ENCODE data around the gene MAPRE3.
"Not testable (repeated sequence)": the region's sequence is repeated elsewhere in the genome, so short reads cannot be mapped to it uniquely, and the experiment has no call there.

MAPRE3 gene

DNA sequence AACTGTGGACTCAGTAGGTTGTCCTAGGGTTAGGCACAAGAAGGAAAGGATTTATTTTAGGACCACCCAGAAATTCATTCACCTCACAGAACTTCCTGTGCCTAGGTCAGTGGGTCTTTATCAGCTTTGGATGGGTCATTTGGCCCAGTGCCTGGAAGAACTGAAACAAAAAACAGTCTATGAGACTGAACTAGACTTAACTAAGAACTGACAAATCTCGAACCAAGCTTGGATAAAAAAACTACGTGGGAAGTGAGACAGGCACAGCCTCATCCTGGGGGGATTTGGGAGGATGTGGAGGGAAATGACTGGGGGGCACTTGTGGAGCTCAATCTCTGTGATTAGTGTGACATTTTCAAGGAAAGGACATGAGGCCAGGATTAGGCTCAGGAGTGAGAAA is 103.3 kb downstream of the MAPRE3 start:
- no peak for DNase-seq

DNA sequence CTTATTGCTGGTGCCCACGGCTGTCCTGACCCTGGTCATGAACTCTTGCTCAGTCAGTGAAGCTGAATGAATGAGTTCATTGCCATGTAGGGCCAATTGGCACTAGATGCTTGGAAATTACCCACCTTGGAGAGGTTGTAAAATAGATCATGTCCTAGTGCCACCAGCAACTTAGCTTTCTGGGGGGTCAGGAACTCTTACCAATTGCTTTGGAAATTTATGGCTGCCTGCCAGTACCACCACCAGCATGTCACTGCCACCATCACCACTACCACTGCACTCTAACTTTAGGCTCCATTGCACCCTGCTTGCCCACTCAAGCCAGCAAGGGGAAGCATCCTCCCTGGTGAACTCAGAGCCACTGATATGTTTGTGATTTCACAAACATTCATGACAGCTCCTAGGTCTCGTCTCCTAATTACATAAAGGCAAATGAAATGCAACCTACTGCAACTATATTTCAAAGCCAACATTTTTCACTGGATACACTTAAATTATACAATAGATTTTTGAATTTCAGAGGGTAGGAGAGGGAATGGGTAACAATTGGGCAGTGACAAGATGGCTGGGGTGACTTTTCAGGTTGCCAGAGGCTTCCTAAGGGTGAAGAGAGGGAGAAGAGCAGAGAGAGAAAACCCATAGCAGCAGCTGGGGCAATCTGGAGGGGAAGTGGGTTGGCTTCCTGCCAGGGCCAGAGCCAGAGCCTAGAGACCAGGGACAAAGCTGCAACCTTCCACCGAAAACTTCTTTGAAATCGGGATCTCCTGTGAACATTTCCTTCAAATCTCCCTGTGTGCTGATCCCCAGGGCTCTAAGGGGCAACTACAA is 104.5 kb downstream of the MAPRE3 start:
- peak; percentile 33 for DNase-seq

- DNase-seq = not testable (repeated sequence)
Observed at GRCh38 chr2:27075566-27075871, 105.1 kb downstream of the MAPRE3 start.

GRCh38 chr2:27076323-27076722 is 105.9 kb downstream of the MAPRE3 start:
- DNase-seq = no peak
